IPS-NIHi7 (cell line): ENCODE data around the gene TOR2A.
"Not testable (repeated sequence)": the region's sequence is repeated elsewhere in the genome, so short reads cannot be mapped to it uniquely, and the experiment has no call there.

ENCODE experiments used
- DNase-seq: peaks from one replicate; pipeline ENCODE4 v3.0.0; 2012; ENCODE audit warnings: mixed read lengths; ENCODE audit errors: extremely low spot score

TOR2A gene

DNA sequence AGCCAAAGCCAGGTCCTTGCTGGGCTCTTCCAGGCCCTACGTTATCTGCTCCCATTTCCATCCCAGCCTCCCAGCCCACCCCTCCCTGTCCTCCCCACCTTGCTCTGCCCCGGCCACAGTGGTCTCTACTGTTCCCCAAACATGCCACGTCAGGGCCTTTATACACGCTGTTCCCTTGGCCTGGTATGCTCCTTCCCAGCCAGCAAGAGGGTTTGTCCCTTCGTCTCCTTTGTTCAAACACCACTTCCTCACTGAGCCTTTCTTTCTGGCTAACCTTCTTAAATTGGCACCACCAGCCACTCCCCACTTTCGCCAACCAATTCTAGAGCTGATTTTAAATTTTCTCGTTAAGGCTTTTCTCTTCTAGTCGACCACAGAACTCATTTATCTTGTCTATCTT is 33.6 kb upstream of the TOR2A start:
- DNase-seq: no peak

DNA sequence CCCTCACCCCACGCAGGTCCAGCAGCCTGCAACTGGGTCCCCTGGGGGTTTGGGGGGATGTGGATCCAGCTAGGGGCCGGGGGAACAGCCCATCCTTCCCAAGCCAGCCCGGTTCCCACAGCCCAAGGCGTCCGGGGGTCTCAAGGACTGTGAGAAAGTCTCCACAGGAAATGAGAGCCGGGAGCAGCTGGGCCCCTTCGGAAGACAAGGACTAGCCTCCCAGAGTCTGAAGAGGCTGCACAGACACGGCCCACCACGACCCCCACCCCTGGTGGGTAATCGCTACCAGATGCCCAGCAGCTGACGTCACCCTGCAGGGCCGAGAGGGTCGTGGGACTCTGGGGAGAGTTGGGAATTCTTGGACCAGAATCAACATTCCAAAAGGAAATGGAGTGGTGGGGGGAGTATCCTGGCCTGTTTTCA is 32.8 kb upstream of the TOR2A start:
- DNase-seq: no peak

DNA sequence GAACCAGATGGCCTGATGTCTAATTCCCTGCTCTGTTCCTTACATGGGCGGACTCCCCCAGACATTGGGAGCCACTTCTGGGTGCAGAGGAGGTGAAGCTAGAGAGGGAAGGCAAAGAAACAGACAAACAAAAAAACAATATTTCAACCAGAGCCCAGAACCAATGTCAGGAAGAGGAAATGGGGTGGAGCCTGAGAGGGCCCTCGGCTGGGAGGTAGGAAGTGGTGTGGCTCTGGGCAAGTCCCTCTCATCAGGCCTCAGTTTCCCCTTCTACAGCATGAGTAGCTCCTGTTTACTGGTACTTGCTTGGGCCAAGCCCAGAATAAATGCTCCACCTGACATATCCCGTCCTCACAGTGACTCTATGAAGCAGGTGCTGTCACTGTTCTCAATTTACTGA is 32.3 kb upstream of the TOR2A start:
- DNase-seq: no peak

DNA sequence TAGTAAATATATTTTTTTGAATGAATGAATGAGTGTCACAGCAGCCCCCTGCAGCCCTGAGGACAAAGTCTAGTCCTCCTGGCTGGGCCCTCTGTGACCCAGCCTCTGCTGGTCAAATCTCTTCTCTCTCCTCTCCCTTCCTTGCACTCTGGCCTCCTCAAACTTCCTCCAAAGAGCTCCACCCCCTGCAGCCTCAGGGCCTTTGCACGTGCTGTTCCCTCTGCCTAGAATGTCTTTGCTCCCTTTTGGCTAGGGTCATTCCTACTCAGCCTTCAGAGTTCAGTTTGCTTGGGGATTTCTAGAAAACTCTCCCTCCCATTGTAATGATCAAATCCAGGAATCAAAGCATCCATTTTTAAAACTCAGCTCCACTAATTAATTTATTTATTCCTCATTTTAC is 30.3 kb upstream of the TOR2A start:
- DNase-seq: no peak

DNA sequence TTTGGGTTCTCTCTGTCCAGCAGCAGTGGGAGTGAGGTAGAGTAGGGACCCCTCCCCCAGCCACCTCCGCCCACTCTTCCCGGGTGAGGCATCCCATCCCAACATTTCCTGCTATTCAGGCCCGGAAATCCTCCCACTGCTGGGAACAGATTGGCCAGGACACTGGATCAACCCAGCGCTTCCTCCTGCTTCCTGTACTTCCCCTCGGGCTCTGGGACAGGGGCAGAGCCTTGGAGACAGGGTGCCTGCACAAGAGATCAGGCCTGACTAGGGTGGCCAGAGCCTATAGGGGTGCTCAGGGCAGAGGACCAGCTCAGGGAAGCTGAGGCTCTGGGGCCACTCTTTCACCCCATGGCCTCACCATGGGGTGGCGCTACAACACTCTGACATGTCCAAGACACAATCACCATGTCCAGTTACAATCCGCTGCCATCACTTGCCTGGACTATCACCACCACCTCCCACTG is 28.9 kb upstream of the TOR2A start:
- DNase-seq: peak; percentile 62

DNA sequence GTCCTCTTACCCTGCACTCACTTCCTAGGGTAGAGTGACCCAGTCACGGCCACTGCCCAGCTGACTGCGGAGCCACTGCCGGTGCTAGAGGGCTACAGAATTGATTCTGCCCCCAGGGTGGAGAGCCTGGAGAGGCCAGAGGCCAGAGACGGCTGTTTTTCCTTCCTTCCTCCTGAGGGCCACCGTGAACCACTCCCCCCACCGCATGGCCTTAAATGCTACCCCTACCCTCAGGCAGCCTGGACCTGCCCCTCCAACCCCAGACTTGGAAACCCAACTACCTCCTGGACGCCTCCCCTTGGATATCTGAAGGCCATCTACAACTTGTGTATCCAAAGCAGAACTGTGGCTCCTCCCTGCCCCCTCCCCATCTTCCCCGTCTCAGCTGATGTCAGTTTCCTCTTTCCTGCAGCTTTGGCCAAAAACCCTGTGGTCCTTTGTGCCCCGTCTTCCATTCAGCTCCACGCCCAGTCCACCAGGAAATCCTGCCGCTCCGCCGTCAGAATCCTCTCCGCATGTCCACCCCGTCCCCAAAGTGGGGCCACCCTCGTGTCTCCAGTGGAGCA is 27.1 kb upstream of the TOR2A start:
- DNase-seq: no peak

DNA sequence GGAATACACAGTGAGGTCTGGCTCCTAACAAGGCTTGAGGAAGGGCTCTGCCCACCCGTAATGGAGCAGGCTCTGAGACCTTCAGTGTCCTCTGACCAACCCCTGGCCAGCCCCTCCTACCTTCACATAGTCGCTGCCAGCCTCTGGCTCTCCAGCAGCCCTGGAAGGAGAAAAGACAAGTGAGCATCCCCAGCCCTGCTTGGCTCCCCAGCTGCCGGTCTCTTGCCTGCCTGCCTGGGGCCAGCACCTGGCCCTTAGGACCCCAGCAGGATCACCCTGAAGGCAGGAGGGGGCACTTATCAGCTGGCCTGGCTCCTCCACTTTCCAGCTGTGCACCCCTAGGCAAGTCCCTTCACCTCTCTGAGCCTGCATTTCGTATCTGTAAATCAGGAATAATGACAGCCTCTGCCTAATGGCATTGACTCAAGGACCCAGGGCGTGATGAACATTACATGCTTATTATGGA is 26.4 kb upstream of the TOR2A start:
- no peak for DNase-seq

DNA sequence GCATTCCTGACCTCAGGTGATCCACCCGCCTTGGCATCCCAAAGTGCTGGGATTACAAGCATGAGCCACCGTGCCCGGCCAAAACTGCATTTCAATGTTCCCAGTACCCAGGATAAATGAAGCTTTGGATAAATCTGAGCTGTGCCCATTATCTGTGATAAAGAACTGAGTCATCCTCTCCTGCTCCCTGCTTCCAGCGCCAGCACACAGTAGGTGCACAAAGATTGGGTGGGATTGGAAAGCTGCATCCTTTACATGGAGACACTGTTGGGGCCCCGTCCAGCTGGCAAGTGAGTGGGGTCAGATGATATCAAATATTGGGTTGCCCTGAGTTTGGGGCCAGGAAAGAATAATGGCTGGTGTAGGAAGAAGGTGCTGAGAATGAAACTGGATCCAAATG is 26.0 kb upstream of the TOR2A start:
- no peak for DNase-seq

DNA sequence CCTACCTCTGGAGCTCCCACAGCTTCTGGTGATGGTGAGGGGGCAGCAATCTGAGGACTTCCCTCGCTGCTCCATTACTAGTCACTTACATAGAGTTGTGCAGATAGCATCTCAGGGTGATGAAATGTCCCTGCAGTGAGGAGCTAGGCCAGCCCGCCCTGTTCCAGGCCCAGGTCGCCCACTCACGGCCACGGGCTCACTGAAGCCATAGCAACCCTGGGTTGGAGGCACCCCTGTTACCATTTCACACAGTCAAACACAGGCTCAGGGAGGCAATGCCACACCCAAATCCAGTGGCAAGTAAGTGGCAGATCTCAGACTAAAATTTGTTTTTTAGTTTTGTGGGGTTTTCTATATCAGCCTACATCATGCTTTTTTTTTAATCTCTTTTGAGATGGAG is 23.7 kb upstream of the TOR2A start:
- DNase-seq: no peak

DNA sequence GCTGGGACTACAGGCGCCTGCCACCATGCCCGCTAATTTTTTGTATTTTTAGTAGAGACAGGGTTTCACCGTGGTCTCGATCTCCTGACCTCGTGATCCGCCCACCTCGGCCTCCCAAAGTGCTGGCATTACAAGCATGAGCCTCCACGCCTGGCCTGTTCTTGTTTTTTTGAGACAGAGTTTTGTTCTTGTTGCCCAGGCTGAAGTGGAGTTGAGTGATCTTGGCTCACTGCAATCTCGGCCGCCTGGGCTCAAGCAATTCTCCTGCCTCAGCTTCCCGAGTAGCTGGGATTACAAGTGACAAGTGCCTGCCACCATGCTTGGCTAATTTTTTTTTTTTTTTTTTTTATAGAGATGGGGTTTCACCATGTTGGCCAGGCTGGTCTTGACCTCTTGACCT is 21.7 kb upstream of the TOR2A start:
- DNase-seq: not testable (repeated sequence)

DNA sequence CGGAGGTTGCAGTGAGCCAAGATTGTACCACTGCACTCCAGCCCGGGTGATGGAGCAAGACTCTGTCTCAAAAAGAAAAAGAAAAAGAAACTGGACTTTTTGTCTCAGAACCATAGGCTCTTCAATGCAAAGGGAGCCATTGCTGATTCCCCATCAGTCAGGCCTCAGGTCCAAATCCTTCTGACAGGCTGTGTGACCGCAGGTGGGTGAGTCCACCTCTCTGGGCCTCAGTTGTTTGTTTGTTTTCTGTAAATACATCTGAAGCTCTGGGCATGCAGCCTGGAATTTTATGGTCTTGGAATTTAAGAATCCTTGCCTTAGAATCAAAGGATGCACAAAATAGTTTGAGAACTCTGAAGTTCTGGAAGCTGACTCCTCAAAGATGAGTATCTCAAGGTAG is 21.1 kb upstream of the TOR2A start:
- no peak for DNase-seq

DNA sequence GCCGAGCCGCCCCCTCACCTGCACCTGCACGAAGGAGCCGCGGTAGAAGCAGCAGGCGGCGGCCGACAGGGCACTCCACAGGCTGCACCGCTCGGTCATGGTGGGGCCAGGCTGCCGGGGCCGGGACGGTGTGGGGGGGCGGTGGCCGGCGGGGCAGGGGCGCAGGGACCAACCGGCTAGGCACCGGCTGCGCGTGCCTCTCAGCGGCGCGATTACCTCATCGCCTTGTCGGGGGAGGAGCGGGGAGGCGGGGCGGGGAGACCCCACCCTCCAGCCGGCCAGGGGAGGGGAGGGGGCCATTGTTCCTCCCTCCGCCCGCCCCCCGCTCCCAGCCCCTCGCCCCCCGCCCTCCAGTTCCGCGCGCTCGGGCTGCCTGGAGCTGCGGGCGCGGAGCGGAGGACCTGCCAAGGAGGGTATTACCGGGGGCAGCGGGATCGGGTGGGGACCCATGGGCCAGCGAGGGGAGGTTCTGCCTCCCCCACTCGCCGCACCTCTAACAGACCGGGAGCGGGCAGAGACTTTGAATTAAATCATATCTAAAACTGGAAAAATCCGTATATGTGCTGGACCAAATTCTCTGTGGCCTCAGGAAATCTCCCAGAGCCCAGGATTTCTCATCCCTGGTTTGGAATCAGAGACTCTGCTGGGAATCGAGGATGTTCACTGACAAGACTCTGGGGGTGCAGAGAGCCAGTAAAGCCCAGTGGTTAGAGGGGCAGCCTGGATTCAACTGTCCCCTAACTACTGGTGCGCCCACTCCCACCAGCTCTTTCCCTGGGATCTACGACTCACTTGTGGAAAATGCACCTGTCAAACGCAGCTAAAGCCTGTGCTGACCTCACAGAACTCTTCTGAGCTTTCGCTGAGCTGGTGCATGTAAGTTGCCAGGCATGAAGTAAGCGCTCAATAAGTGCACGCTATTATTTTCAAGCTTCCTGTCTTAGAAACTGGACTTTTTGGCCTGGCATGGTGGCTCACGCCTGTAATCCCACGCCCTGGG is 20.3 kb upstream of the TOR2A start:
- peak; percentile 86 for DNase-seq

DNA sequence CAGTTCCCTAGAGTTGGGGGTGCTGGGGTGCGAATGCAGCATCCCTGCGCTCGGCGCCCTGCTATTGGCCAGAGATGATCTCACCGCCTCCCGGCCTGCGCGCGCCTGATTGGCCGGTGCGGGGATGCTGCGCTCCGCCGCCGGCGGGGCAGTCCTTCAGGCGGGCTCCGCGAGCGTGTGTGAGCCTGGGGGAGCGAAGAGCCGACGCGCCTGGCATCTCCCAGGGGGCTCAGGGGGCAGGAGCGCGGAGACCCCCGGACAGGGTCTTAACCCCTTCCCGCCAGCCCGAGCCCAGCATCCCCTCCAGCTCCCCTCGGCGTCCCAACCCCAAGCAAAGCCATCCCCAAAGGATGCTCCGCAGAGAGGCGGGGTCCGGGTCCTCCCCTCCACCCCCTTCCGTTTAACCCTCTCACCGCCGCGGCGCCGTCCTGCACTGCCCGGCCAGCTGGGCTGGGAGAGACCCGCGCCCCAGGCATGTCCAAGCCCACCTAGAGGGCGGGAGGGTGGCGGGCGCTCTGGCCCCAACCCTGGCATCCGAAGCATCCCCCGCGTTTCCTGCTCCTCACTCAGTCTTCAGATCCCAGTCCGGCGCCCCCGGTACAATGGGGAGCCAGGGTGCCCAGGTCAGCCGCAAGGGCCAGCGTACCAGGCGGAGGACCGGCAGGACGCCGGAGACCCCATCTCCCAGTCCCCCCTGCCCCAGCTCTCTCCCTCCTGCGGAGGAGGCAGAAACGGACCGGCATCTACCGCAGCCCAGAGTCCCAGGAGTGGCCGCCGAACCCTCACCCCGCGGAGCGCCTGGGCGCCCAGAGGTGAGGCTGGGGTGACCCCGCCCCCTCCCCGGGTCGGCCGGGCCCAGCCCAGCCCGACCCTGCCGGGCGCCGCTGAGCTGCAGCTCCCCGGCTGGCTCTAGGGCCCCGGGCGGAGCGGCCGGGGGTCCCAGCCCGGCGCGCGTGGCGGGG is 19.3 kb upstream of the TOR2A start:
- DNase-seq: peak; percentile 87

DNA sequence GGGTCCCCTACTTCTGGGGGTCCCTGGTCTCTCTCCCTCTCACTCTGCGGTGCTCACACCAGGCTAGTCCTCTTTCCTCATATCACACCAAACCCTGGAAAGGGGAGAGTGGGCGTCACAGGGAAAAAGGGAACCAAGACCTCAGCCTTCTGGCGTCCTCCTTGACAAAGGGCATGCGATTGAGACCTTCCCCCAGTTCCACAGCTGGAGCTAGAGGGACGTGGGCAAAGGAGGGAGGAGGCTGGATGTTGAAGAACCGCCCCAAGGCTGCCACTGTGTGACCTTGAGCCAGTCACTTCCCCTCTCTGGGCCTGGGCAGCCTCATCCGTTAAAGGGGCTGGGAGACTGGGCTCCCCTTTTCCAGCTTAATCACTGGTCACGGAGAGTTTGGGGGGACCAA is 18.5 kb upstream of the TOR2A start:
- no peak for DNase-seq

DNA sequence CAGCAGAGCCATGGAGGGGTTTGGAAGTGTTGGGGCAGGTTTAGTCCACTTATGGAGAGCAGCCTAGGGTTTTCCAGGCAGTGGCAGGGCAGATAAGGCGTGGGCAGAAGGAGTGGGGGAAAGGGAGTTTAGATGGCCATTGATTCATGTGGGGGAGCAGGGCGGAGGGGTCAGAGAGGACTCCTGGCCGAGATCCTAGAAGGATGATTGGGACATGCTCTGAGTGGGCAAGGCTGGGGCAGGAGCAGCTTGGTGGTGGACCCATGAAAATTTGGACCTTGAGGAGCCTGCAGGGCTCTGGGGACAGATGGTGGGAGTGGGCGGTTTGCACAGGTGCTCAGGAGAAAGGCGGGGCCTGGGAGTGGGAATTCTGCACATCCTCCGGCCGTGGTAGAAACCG is 18.1 kb upstream of the TOR2A start:
- DNase-seq: no peak

DNA sequence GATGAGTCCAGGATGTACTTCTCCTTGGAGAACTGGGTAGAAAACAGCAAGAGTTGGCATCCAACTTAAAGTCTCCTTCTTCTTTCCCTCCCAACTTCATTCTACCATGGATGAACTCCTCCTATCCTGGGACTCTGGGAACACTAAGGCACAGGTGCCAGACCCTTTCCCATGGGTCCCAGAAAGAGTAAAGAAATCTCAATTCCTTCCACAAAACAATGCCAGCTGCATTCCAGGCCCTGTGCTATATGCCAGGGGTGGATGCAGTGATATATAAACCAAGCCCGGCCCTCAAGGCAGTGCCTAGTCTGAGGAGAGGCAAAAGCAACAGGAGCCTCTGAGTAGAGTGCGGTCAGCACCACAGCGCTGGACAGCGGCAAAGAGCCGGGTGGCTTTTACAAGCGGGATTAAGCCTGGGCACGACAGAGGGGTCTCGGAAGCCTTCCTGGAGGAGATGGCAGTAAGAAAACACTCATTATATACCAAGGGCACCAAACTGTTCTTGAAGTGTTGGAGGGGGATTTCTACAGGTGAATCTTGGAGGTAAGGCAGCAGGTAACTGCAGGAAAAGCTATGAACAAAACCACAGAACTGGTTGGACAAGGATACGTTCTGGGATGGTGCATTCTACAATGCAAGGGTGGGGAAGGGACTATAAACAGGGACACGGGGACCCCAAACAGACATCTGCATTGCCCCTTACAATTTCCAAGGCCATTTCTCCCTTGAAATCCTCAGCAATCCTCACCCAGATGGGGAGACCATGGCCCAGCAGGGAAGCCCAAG is 16.4 kb upstream of the TOR2A start:
- DNase-seq: peak; percentile 63

DNA sequence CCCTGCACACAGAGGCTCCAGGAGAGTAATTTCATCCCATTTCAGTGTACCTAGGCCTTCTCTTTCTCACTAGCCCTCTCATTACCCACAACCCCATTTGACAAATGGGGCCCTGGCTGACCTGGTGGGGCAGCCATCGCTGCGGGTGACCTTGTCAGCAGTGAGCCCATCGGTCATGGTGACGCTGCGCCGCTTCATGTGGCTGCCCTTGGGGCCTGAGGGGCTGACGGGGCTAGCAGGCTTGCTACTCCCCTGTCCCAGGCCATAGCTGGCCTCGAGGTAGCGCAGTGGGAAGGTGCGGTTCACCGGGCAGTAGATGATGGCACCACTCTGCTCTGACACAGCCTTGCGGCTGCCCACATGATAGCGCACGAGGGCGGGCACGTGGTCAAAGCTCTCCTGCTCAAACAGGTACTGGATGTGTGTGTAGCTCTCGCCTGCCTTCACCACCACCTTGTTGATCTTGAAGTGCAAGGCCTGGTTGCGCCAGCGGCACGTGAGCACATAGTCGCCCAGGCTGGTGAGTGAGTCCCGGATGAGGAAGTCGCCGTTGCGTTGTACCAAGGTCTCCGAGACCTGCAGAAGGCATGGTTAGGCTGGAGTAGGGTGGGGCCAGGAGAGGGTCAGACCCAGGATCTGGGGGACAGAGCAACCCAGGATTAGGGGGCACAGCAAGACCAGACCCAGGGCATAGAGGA is 14.1 kb upstream of the TOR2A start:
- DNase-seq: no peak

DNA sequence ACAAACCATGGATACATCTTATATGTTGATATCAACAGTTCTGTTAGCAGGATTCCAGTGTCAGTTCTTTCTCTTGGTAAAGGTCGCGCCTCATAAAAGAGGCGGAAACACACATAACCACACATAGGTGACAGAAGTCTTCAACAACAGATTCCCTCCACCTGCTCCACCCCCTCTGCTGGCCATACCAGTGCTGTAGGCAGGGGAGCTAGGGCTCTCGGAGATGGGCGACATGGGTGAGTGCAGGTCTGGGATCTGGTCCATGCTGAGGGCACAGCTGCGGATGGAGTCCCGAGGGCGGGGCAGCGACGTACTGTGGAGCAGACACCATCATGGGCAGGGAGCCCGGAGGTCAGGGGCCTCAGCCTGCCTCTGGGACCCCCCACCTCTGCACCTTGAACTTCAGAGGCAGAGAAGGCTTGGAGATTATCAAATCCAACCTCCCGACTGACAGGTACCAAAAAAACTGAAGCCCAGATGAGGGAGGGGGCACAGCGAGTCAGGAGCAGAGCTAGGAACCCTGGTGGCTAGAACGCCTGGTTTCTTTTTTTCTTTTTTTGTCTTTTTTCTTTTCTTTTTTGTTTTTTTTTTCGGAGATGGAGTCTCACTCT is 12.0 kb upstream of the TOR2A start:
- DNase-seq: no peak

DNA sequence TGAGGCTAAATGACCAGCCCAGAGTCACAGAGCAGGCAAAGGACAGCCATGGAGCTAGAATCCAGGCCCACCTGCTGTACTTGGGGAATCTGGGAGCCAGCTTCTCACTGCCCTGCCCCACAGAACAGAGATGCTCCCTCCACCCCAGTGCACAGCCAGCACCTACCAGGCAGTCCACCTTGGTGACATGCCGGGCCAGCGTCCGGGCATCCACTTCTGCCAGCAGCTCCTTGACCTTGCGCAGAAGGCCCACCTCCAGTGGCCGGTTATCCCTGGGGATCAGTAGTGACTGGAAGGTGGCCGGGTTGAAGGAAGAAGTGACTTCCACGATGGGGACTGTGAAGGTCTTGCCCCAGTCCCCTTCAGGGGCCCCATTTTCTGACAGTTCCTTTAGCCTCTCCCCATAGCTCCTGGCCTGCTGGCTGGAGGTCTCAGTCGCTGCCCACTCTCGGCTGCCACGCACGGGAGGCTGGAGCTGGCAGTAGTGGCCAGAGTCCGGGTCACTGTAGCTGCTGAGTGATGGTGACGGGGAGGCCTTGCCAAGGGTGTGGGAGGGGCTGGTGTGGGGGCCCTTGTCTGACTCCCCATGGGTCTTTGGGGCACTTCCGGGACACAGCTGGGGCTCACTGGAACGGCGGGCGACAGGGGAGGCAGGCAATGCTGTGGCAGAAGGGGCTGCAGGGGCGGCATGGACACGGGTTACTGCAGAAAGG is 9.5 kb upstream of the TOR2A start:
- no peak for DNase-seq
